HG03064 (cell line): ENCODE data around the gene TBL1Y.
"Not testable (repeated sequence)": the region's sequence is repeated elsewhere in the genome, so short reads cannot be mapped to it uniquely, and the experiment has no call there.

Experiments used
- ATAC-seq: cut with Tn5 transposase; IDR thresholded peaks from one replicate; pipeline ENCODE4 v1.9.1; 2021; ENCODE audit warnings: low read depth; ENCODE audit not compliant: unreplicated experiment

Gene TBL1Y

DNA sequence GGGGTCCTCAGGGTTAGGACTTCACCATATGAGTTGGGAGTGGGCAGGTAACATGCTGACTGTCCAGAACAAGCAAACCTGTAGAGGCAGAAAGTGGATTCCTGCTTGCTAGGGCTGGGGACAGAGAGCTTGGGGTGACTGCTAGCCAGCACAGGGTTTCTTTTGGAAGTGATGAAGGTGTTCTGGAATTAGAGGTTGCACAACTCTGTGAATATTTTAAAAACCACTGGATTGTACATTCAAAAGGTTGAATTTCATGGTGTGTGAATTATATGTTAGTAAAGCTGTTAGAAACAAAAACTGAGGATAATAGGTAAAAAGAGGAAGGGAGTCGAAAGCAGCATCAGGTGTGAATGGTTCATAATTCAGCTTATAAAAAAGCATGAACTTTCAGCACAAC lies 57.7 kb downstream of the TBL1Y start:
- ATAC-seq, result no peak

DNA sequence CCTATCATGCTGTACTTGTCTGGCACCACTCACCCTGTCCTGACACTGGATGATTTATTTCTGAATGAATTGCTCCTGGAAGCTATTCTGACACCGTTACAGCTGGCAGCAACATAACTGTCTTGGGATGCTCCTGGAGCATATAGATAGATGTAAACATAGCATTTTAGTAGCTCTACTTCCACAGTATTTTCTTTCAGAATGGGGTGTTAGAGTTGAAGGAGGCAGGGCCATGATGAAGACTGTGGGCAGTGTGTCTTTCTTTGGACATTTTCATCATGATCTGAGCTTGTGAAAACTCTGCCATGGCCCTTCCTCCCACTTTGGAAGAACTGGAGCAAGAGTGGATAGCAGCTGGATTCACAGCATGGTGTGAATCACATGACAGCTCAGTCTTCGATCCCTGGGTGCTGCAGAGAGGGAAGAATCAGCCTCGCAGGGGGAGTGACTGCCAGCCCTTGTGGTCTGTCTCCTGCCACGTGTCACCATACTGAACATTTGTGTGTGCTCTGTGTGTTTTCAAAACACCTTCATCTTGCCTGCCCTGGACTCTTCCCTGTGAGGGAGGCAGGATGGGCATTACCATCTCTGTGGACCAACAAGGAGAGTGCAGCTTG lies 61.9 kb downstream of the TBL1Y start:
- ATAC-seq, result no peak

DNA sequence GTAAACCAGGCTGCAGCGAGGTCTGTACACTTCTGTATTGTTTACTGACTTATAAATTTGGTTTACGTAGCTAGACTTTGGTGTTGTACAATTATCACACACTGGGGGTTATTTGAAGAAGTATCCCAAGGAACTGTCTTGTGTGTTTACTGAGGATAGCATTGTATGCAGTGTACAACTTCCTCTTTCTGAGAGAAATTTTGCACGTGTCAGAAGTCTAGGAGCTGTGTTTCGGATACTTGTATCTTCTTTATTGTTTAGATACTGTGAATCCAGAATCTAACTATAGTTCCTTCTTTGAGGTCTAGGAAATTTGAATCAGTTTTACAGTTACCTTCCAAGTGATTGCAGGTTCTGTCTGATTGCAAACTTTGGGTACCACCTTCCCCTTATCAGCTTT lies 64.5 kb downstream of the TBL1Y start:
- no peak for ATAC-seq

DNA sequence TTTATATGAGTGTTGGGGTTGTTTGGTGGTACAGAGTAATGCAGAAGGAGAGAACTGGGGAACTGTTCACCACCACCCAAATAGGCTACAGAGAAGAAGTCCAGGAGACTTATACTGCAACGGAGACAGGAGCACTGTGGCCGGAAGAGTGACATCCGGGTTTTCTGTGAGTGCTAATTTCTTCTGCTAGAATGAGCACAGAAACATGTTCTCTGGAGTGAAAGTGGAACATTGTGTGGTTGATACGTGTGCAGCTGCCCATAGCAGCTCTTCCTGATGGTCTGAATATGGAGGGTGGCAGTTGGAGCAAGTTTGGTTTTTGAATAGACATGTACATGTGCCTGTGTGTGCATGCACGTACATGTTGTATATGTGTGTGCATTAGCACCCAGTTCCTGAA lies 67.3 kb downstream of the TBL1Y start:
- ATAC-seq, result no peak

DNA sequence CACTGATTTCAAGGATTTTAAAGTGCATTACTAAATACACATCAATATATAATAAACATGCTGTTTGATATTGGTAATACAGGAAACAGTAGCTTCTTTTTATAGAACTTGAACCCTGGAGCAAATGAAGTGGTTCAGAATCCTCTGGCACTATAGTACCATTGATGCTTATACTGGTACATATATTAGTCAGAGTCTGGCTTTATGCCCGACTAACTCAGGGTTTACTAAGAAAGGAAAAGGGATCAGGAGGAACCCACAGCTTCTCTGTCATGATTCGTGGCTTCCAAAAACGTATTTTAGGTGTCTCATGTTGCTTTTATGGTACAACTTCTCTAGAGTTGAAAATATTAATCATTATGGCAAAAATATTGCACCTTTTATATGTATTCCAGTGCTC lies 72.7 kb downstream of the TBL1Y start:
- ATAC-seq, result no peak

DNA sequence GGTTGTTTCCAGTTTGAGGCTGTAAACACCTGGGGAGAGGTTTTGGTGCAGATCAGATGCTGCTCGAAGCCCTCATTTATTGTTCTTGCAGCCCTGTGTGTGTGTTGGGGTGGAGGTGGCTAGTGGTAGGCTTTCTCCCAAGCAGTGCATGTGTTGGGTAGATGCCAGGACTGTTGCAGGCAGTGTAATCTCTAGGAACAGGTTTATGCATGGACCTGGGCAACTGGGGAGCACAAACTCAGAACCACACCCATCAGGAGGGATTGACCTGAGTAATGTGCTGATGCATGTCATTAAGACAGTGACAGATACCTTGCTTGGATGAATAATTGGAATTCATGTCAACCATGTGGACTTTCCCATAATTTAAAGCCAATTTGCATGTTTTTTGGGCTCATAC lies 77.3 kb downstream of the TBL1Y start:
- no peak for ATAC-seq

DNA sequence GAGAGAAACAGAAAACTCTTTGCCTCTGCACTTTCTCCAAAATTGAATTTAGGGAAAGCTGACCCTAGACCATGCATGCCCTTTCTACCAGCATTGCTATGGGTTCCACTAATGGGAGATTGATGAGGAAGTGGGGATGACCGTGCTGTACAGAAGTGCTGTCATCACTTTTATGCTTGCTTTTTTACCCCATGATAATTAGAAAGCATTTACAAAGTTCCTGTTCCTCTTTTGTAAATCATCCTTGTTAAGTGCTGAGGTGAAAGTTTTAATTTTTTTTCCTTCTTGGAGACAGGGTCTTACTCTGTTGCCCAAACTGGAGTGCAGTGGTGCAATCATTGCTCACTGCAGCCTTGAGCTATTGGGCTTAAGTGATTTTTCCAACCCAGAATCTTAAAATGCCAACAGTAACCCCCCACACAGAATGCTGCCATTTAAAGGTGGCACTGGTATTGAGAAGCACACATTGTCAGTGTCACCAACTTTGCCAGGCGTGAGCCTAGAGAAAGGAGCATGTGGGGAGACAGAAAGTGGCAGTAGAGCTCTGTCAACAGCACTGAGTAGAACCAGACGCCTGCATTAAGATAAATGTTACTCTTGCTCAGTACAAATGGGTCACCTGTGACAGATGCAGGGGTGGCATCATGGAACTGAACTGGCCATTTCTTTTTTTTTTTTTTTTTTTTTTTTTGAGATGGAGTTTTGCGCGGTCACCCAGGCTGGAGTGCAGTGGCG lies 79.6 kb downstream of the TBL1Y start:
- no peak for ATAC-seq

DNA sequence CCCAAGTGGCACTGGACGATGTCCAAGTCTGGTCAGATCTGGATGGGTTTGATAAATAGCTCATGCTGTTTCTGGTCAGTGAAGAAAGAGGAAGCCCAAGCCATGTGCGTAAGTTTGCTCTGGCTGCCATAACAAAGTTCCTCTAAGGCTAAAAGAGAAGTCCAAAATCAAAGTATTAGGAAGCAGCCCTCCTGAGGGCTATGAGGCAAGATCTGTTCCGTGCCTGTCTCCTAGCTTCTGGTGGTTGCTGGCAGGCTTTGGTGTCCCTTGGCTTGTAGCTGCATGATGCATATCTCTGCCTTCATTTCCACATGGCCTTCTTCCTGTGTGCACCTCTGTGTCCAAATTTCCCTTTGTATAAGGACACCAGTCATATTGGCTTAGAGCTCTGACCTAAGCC lies 81.5 kb downstream of the TBL1Y start:
- ATAC-seq, result no peak

DNA sequence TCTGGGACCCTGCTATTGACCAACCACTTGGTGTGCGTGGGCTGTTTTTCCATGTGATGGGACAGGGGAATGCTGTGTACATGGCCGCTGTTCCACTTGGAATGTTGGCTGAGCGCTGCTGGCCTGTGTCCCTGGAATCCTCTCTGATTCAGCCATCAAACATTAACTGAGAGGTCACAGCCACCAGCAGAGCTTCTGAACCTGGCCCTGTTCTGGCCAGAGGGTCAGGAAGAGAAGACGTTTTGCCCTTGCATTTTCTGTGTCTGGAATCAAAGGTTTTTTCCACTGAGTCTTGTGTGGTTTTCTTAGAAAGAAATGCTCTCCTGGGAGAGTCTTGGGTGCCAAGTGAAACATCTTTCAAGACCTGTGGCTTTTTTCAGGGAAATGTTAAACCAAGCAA lies 85.5 kb downstream of the TBL1Y start:
- no peak for ATAC-seq

DNA sequence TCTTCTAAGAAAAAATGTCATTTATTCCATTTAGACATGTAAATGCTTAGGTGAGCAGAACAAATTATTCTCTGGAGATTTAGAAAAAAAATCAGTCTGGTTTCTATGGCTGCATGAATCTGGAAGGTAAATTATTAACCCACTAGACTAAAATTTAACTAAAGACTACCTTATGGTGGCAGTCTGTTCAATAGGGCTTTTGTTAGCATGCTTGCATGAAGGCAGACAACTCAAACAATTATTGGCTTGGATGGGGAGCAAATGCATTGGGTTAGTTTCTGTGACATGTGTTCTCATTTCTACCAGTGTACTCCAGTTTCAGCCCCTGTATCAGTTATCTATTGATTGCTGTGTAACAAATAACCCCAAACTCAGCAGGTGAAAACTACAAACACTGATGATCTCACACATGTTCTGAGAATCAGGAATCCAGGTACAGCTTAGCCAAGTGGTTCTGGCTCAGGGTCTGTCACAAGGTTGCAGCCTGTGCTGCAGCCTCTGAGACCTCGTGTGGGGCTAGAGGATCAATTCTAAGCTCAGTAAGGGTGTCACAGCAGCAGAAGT lies 87.1 kb downstream of the TBL1Y start:
- no peak for ATAC-seq

DNA sequence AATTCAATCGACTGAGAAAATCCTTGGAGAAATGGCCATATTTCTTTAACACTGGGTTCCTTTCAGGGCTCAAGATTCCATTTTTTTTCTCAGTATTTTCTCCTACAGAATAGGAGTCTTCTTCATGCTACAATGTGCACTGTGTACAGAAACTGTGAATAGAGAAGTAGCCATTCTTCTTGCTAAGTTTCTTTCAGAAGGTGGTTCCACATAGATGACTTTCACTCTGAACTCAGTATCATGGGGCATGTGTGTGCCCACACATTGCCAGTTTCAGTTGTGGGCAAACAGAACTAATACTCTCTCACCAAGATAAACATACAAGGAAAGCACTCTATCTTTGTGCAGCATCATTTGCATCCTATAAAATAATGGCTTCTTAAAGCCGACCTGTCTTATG lies 89.4 kb downstream of the TBL1Y start:
- no peak for ATAC-seq

DNA sequence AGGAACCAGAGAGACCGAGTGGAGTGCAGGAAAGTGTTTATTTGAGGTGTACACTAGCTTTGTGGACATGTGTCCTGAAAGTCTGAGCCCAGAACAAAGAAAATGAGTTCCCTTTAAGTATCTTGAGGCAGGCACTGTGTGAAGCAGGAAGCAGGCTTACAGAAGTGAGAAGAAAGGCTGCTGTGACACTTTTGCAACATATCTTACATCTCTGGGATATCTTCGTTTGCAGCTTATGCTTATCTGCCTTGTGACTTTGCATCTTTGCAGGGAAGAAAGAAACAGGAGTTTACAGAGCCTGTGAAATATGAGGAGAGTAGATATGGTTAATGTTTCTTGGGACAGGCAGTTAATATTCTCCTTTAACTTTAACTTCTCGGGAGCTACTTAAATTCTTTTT lies 92.1 kb downstream of the TBL1Y start:
- no peak for ATAC-seq

DNA sequence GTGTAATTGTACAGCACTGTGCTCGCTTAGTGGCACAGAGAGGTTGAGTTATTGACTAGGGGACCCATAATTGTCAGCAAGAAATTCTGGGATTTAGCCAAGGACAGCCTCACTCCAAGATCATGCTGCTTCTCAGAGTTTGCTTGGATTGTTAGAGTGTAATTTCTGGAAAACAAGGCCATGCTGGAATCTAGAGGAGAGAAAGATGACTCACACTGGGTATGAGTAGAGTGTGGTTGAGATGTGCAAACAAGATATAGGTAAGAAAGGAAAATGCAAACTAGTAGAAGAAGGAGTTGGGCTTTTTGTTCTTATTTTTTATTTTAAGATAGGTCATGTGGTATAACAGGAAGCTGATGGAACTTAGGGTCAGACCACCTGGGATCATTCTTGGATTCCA lies 97.4 kb downstream of the TBL1Y start:
- no peak for ATAC-seq

DNA sequence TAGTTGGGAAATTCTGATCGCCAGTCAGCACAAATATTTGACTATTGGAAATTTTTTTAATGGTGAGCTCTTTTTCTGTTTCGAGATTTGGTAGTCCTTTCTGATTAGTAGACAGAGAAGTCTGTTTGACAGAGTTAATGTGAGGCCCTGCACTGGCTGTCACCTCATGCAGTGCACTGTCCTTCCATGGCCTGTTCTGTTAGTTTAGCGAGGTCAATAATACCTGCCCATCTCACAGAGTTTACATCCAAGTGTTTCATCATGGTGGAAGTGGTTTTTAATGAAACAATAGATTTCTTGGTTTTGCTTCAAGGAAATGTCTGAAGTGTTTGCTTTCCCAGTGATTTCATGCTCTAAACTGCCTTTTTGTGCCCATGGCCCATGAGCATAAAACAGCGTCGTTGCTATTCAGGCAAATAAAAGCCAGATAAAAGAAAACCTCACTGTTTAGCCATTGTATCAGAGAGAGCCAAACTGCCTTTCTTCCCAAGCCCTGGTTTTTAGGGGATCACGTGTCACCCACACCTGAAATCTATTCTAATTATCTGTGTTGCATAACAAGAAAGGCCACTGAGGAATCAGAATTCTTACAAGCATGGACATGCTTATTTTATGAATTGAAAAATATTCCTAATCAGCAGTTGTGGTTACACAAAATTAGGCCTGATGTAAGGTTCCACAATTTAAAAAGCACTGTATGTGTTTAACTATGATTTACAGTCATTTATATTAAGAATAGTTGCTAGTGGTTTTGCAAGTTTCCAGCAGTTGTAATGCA lies 98.3 kb downstream of the TBL1Y start:
- no peak for ATAC-seq

DNA sequence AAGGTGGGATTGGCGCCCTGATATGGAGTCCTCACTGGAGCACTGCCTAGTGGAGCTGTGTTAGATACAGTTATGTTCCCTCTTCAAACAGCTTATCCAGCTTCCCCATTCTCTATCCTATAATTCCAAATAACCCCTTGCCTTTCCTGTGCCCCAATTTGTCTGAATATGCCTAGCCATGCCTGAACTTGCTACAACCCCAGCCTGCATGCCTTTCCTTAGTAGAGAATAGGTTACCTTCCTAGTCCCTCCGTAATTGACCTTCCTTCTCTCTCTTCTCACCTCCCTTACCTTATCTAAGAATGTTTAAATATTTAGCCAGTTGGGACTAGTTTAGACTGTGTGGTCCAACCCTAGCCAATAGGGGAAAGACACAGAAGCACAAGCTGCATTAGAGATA lies 102.6 kb downstream of the TBL1Y start:
- ATAC-seq, result no peak

DNA sequence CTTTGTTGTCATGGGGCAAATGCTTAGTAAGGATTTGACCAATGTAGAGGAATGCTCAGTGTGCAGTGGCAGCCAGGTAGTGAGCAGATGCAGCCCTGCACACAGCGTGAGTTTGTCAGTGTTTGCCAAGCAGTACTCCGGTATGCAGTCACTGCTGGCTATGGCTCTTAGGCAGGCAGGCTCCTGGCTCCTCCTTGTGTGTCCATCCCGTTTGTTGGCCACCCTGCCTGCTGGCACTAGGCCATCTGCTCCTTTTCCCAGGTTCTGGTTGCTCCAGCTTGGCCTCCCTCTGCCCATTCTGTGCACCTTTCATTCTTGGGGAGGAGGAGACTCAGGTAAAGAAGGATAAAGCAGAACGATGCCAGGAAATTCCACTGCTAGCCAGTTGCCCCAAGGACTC lies 106.0 kb downstream of the TBL1Y start:
- no peak for ATAC-seq

DNA sequence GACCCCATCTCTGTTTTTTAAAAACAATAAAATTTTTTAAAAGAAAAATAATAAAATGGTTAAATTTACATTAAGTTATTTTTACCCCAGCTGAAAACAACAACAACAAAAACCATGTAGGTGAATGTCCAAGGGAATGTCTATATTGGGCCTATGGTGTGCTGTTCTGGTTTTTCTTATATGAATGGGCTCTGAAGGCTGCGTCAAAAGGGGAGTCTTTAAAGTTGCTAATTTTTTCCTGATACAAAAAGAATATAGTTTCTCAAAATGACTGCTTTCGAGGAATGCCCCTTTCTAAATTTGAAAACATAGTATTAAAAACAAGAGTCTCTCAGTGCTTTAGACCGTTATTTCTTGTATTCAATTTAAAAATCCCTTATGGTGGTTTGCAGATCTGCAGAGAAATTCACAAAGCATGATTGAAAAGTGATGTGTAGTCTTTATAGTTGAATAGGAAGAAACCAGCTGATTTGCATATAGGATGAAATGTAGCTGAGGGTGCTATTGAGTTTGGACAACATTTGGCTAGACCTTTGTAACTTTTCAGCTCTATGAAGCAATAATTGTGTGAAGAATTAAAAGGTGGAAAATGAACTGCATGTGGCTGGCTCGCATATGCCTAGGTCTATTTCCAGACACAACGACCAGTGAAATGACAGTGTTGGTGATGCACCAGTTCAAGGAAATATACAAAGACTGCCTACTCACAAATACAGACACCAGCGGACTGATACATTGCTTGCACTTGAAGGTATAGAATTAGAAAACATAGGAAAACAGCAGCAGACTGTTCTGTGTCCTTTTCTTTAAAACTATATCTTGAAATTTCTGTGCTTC lies 107.0 kb downstream of the TBL1Y start:
- no peak for ATAC-seq

DNA sequence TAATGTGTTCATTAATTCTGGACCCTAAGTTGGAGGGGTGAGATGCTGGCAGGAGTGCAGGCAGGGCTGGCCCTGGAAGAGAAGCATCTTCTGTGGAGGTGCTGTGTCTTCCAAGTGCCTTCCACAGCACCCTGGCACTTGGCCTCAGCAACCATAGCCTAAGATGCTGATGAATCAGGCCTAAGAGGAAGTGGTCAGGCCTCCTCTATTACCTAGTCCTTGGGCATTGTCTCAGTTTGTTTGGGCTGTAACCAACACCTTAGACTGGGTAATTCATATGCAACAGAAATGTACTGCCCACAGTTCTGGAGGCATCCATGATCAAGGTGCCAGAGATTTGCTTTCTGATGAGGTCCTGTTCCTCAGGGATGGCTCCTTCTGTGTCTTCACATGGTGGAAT lies 128.5 kb downstream of the TBL1Y start:
- no peak for ATAC-seq

DNA sequence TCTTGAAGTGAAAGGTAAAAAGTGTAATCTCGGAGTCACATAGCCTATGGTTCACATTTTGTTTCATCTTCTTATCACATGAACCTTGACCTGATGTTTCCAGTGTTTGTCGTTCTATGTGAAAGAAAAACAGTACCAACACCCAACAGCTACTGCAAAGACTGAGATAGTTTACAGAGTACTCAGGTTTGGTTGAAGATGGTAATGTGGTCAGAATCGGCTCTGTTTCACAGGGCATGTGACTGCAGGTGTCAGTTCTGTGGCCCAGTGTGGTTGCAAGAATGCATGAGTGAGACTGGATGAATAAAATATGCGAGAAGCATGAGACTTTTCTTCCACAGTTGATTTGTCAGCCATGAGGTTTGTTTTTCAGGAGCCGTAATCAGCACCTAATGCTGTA lies 130.2 kb downstream of the TBL1Y start:
- ATAC-seq, result no peak

DNA sequence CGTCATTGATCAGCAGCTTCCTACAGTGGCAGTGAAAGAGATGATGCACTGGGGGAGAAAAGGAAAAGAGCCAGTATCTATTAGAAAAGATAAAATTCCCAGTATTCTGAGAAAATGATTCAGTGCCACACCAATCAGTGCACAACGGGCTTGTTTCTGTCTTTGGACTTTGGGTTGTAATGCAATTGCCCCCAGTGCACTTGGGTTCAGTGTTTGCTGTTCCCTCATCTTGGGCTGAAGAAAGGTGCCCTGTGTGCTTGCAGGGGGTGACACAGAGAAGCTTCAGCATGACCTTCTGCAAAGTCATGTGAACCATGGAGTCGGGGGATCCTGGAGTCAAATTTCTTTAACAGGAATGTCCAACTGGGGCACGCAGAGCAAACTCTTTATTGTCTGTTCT lies 131.5 kb downstream of the TBL1Y start:
- ATAC-seq, result no peak

DNA sequence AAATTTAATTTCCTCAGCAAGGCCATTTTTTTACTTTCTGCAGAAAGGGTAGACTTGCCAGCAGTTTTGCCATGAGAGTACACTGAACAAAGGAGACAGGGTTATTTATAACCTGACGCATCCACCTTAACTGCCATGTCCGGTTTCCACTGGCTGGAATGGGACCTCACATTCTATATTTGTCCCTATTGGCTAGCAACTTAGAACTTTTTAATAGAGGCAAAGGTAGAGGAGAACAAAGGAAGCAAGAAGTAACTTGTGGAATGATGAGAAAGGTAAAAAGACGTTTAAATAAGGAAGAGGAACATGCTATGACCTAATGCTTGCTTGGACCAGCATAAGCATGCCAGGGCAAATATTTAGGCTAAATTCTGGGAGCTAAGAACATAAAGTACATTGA lies 142.0 kb downstream of the TBL1Y start:
- ATAC-seq, result not testable (repeated sequence)
